Measurements from ENCODE around the gene EXOC6.

GRCh38 chr10:92942226-92942625, 93.9 kb downstream of the EXOC6 start:
- TF ChIP-seq CTCF (IDR thresholded peaks at IDR 0.05): no peak
- no peak for TF ChIP-seq POLR2A (IDR thresholded peaks at IDR 0.05)
